ENCODE measurements around the gene ATP8B4.

ATP8B4 gene

DNA sequence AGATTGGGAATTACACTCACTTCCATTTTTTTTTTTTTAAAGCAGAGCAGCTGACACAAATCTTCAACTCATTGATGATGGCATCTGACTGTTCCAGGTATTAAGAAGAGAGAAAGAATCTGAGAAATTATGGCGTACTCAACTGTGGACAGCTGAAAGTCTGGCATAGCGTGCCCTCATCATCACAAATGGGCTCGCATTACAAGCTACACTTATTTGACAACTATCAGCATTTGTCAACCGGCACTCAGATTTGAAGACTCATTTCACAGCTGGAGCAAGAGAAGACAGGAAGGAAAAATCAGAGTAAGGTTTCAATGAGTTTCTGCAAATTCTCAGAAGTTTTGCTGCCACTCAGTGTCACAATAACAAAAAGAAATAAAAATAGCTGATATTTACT, 235.9 kb downstream of the ATP8B4 start:
- no peak for DNase-seq

GRCh38 chr15:49881866-49882265, 237.2 kb downstream of the ATP8B4 start:
- DNase-seq: no peak

DNA sequence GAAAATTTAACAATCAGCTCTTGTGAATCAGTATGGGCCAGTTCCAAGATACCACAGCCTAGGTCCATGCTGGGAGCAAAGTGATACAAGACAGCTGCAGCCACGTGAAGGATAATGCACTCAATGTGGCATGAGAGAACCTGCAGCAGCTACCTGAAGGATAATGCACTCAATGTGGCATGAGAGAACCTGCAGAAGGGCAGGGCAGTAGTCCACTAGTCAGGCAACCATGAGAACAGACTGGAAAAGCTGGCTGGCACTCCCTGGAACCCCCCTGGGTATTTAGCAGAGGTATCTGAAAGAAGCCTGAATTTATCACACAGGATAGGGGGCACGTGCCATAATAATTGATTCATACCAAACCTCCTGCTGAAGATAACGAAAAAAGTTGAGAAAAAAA, 237.6 kb downstream of the ATP8B4 start:
- DNase-seq: no peak

- DNase-seq: no peak
These were observed 241.0 kb downstream of the ATP8B4 start for GRCh38 chr15:49877873-49878521.

DNA sequence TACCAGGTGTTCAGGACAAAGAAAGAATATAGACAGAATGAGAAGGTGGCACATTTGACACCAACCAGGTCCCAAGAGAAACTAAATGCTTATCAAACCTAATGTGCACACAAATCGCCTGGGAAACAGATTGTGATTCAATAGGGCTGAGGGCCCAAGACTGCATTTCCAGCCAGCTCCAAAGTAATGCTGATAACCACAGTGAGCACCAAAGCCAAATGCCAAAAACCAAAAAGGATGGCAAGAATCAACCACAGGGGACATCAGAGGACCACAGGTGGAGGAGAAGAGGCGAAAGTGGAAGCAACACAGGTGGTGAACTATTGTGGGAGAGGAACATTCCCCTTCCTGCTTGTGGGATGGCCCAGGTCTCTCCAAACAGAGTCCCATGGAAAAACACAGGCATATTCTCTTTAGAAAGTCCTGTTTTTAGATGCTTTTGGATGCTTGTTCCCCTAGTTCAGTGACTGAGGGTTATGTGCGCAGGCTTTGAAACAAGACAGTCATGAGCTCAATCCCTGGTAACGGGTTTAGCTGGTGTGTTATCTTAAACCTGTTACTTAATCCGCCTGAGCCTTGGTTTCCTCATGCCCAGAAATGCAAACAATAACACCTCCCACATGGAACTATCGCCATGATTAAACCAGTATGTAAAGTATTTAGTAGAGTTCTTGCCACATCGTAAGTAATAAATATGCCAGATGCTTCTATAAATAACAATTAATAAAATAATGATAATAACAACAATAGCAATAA, 241.7 kb downstream of the ATP8B4 start:
- no peak for DNase-seq

GRCh38 chr15:49876401-49877038, 242.5 kb downstream of the ATP8B4 start:
- DNase-seq: no peak

- no peak for DNase-seq
These were observed 243.6 kb downstream of the ATP8B4 start for GRCh38 chr15:49875392-49875791.

DNA sequence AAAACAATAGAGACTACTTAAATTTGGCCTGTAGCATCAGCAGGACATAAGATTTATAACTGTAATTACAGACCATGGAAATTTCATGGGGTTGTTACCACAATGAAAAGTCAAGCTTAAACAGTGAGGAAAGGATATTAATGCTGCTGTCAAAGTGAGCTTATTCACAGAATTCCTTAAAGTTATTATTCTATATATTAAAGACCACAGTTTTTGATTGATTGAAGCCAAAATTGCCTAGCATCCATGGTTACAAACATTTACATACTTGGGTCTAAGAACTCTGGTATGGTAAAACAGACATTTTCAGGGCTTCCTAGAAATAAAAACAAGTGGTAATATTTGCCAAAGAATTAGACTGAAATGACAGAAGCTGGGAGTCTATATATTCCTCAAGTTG, 248.6 kb downstream of the ATP8B4 start:
- no peak for DNase-seq

DNA sequence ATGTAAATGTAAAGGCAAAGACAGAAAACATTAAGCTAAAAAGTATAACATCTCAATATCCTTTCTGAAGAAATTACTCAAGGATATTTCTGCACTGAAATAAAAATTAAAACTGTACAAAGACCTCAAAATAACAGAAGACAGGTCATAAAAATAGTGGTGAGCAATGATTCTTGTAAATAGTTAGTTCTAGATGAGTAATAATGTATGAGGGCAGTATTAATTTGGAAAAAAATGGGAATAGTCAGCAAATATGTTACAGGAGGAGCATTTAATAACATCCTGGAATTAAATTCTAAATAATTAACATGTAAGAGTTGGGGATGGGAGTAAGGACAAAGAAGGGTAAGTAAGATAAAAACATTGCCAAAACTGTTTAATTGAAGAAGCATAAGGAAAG, 250.7 kb downstream of the ATP8B4 start:
- DNase-seq: no peak

DNA sequence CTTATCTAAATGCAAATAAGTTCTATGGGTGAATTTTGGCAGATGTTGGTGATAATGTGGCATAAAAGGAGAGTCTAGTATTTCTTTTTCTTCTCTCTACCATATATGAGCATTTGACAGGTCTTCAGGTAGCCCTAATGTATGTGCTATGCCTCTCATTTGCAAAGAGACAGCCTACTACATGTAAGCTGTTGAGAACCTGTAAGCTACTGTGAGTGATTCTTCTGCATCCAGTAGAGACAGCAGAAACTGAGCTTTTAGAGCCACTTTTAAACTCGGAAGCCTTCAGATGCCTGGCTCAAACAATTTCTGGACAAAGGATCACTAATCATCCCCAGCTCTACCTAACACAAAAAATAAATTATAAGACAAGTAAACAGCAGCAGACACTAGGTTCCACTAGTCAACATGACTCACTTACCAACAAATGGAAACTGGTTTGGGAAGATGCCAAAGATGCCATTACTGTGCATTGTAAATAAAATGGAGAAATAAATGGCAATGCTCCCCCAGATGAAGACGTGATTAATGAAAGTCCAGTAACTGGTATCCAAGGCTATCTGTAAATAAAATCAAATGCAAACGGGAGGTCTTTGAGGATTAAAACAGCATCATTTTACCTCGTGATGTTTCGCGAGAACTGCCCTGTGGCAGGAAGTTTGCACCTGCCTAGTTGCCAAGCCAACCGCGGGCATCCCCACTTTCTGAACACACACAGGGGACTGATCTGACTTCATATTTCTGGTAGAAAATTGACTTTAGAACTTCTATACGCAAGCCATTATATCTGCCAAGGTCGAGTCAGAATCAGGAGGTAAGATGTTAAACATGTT, 252.9 kb downstream of the ATP8B4 start:
- DNase-seq: no peak

DNA sequence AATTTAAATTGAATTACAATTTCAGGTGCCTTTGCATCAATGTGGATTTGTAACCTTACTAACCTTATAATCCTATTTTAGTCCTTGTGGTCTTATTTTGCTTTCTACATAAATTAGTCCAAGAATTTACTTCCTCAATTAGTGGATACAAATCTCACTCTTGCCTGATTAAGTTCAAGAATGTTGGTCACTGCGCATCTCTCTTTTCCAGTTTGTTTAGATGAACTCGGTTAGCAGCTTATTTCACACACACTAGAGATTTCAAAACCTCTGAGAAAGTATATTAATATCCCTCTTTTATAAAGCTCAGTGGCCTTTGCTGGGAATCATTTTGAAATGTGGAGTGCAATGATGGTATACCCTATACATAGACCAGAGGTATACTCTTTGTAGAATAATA, 254.8 kb downstream of the ATP8B4 start:
- DNase-seq: no peak

DNA sequence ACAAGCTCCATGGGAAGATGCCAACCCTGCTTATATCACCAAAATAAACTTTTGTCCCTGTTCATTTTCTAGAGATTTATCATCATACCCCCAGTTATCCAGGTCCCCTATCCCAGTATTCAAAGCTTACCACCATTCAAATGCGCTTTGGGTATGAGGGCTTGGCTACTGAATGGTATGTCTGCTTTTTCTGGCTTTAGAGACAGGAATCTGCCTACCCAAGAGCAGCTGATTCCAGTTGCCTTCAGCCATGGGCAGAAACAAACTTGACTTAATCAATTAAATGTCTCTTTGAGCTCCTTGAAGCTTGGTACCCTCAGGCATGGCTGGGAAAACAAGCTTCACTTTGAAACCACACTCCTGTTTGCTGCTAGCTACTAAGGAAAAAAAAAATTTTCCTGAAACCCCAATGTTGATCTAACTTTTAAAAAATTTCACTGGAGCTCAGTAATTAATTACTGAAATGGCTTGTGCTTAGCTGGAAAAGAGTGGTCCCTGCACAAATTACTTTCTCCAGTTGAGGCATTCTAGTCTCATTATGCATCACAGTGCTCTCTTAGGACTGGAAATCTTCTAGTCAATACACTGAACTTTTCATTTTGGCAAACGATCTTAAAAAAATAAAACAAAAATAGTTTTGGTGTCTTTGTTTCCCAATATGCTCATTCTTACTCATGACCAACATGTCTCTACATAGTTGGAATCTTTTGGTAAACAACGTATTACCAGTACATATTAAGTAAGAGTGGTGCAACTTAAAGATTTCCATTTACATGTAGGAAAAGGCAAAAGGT, 255.4 kb downstream of the ATP8B4 start:
- no peak for DNase-seq

- no peak for DNase-seq
These were observed 258.9 kb downstream of the ATP8B4 start for GRCh38 chr15:49860101-49860500.

DNA sequence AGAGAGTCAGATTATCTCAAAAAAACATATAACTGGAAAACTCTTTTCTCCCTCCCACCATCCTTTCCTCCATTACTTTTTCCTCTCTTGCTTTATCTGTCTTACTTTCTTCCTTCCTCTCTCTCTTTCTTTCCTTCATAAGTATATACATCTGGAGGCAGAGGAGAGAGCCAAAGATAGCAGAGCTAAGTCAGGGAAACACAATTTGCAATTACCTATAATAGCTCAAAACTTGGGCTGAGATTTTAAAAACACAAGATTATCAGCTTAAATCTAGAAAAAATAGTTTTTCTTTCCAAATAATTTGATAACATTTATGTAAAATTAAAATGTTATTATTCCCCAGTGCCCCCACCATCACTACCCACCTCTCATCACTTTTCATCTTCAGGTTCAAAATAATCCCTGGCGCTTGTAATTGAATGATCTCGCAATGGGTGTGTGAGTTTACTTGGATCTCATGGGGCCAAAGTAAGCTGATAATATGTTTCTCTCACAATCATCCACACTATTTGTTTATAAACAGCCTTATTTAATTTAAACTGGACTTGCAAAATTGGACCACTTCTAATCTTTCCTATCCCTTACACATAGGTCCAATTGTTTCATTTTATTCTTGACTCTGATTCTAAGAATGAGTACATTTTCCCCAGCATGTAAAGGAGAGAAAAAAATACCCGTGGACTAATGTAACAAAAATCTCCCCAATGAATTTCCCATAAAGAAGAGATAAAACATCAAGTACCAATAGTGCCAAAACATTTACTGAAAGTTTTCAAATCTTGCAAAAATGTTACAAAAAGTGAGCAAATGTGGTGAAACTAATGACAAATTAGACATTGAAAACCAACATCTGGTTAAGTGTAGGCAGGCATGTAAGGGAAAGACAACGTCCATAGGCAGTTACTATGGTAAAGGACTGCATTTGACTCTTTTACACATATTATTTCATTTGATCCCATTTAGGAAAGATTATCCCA, 261.2 kb downstream of the ATP8B4 start:
- no peak for DNase-seq

GRCh38 chr15:49855917-49856637, 263.0 kb downstream of the ATP8B4 start:
- no peak for DNase-seq

DNA sequence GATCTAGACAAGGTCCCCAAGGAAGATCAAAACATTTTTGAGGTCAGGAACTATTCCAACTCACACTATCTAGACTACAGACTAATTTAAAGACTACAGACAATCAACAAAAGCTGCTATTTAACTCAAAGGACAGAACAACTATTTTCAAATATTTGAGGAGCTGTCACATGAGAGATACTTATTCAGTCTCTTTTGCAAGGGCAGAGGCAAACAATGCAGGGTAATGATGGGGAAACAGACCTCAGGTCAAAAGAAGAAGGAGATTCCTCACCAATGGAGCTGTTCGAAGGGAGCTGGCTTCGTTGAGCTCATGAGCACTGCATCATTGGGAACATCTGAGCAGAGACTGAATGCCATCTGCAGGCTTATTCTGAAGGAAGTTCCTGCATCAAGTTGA, 266.3 kb downstream of the ATP8B4 start:
- no peak for DNase-seq

- DNase-seq: no peak
These were observed 270.2 kb downstream of the ATP8B4 start for GRCh38 chr15:49848807-49849206.

GRCh38 chr15:49848282-49848724, 270.7 kb downstream of the ATP8B4 start:
- no peak for DNase-seq

DNA sequence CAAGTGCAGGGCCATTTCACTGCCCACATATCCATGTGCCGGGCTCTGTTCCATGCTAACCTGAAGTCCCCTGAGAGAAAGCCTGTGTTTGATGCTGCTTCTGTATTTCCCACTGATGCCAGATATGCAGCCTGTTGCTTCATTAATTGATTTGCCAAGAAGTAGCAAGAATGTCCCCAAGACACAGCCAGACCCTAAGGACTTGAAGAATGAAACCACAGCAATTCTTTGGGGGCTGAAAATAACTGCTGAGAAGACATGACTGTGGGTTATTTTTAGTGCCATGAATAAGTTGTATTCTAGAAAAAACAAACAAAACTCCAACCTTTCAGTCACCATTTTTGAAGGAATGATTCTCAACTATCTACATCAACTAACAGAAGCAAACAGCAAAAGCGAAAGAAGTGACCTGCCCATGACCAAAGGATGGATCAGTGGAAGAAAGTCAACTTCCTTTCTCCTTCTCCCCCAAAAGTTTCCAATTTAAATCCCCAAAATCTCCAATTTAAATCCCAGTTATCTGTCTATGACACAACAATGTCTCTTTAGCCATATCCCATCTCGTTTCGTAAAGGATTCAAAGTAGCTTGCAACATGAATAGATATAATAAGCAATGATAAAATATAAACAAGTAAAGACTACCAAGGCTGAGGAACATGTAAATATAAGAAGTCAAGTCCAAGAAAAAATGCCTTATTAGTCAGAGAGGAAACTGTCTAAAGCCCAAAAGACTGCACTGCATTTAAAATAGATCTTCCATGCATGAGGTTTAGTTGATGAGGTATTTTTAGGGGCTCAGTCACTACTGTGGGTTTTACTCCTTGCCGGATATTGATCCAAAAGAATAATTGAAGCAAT, 271.4 kb downstream of the ATP8B4 start:
- DNase-seq: no peak
